Measurements from ENCODE around the gene KCNE3.

- no peak for TF ChIP-seq CTCF (IDR thresholded peaks at IDR 0.05)
- TF ChIP-seq POLR2A (IDR thresholded peaks at IDR 0.05), result no peak
Observed at GRCh38 chr11:74493791-74494630, 26.7 kb upstream of the KCNE3 start.

Data from esophagus squamous epithelium (tissue), 4 donors.